Neural cell (in vitro differentiated cells): Measurements from ENCODE around the gene STEAP1B.

Experiments
- CTCF ChIP-seq: fragments of 450-650 bp; IDR thresholded peaks from 2 replicates; pipeline ENCODE4 v1.5.1; 2014; ENCODE audit warnings: antibody characterized with exemption, mild to moderate bottlenecking, moderate library complexity; ENCODE audit not compliant: poor library complexity, severe bottlenecking
- EP300 ChIP-seq: fragments of 450-650 bp; conservative IDR thresholded peaks from 2 replicates; pipeline ENCODE4 v1.6.1; 2014; ENCODE audit warnings: antibody characterized with exemption, mild to moderate bottlenecking, moderate library complexity; ENCODE audit not compliant: poor library complexity, severe bottlenecking
- EZH2 ChIP-seq: fragments of 200-600, 300-800 bp; shearing (Covaris generic), sonication (generic); IDR thresholded peaks from 2 replicates; pipeline ENCODE4 v1.6.1; 2014; ENCODE audit warnings: antibody characterized with exemption, low read length, borderline replicate concordance, mild to moderate bottlenecking; ENCODE audit not compliant: insufficient read depth, poor library complexity, severe bottlenecking
- POLR2AphosphoS5 ChIP-seq: IDR thresholded peaks from 2 replicates; pipeline ENCODE4 v1.6.1; 2012

- no peak for TF ChIP-seq EP300
- no peak for TF ChIP-seq CTCF
- no peak for TF ChIP-seq POLR2AphosphoS5
- TF ChIP-seq EZH2 = no peak
Observed at GRCh38 chr7:22435720-22436119, 64.3 kb downstream of the STEAP1B start.
